Spinal cord (tissue), 10 donors: ENCODE data around the gene BLOC1S2. TPM values are rescaled to one million over a fixed set of nuclear protein-coding genes. Genes with fewer than 3 reads are reported as not detected.
"Not testable (repeated sequence)": the region's sequence is repeated elsewhere in the genome, so short reads cannot be mapped to it uniquely, and the experiment has no call there.

Source experiments
- DNase-seq, 6 donors: peaks; one replicate each; pipeline versions ENCODE4 v3.0.0 to v3.0.0-alpha.2; 2013 to 2015; ENCODE audit warnings: low spot score in 6 of 6, low read depth in 4 of 6
- H3K27ac ChIP-seq: one replicate; pipeline ENCODE4 v1.5.1; 2013; ENCODE audit warnings: low read depth, low read length, control low read depth
- H3K27me3 ChIP-seq: one replicate; pipeline ENCODE4 v1.6.1; 2013; ENCODE audit warnings: low read length; ENCODE audit not compliant: control insufficient read depth, insufficient read depth
- H3K36me3 ChIP-seq: one replicate; pipeline ENCODE4 v1.6.1; 2013; ENCODE audit warnings: low read length; ENCODE audit not compliant: control insufficient read depth, insufficient read depth
- H3K4me1 ChIP-seq: one replicate; pipeline ENCODE4 v1.6.1; 2013; ENCODE audit warnings: low read length; ENCODE audit not compliant: control insufficient read depth, insufficient read depth
- H3K4me3 ChIP-seq: one replicate; pipeline ENCODE4 v1.5.1; 2013; ENCODE audit warnings: low read depth, low read length, control low read depth
- H3K9me3 ChIP-seq: one replicate; pipeline ENCODE4 v1.6.1; 2013; ENCODE audit warnings: low read length; ENCODE audit not compliant: control insufficient read depth, insufficient read depth
- WGBS: methylation state at CpG from one replicate; pipeline ENCODE4 v1.1.5; 2013; ENCODE audit warnings: missing lambda C conversion rate; ENCODE audit not compliant: insufficient coverage; 5-methylcytosine and 5-hydroxymethylcytosine counted together
- polyA plus RNA-seq, 2 donors: library from polyadenylated mRNA; unstranded; fragments of 120-200 nt; gene quantifications; one replicate each; pipeline ENCODE4 v1.2.1, GENCODE V29; 2013; ENCODE audit not compliant: insufficient read length in 2 of 2
- total RNA-seq, 2 donors: library from RNA; depleted of rRNA in 1 of 2; stranded (reverse); fragments of 120-200 nt in 1 of 2; fragments of >200 nt in 1 of 2; gene quantifications; one replicate each; pipeline versions ENCODE4 v1.2.3 to v1.2.4, GENCODE V29; 2013 to 2014
- donor health status: healthy.

Gene BLOC1S2
- total and polyA plus RNA-seq, 4 donors: 46.8 to 96.2 (median 82.1) TPM

GRCh38 chr10:100297242-100297641 lies 10.8 kb upstream of the BLOC1S2 start:
- Histone ChIP-seq H3K4me1 (peaks cover 3% of the 10 kb centered on the region), H3K27ac (no peak overlapping the region), H3K36me3 (no peaks in the 10 kb centered on the region), H3K4me3 (no peak overlapping the region), H3K27me3 (peaks cover 14% of the 10 kb centered on the region), H3K9me3 (no peaks in the 10 kb centered on the region)
- 96% methylated on average over 7 of the region's 9 CpGs for WGBS
- DNase-seq: no peak

- H3K9me3 ChIP-seq: no peaks in the 10 kb centered on the region
- no peak overlapping the region for H3K27ac ChIP-seq
- H3K4me1 ChIP-seq: peaks cover 3% of the 10 kb centered on the region
- DNase-seq: no peak
- peaks cover 9% of the 10 kb centered on the region for H3K27me3 ChIP-seq
- H3K4me3 ChIP-seq: no peak overlapping the region
- no peaks in the 10 kb centered on the region for H3K36me3 ChIP-seq
Observed at GRCh38 chr10:100293066-100293465, 6.6 kb upstream of the BLOC1S2 start.

GRCh38 chr10:100292300-100292699 lies 5.8 kb upstream of the BLOC1S2 start:
- H3K27ac ChIP-seq, H3K9me3 ChIP-seq, DNase-seq, H3K36me3 ChIP-seq, H3K4me1 ChIP-seq, H3K4me3 ChIP-seq, H3K27me3 ChIP-seq: not testable (repeated sequence)
- WGBS: 69% methylated on average over 4 of the region's 4 CpGs

GRCh38 chr10:100291356-100291755 lies 4.9 kb upstream of the BLOC1S2 start:
- no CpG with 5 or more reads among the region's 3 CpGs for WGBS
- Histone ChIP-seq H3K27ac (no peak overlapping the region), H3K36me3 (no peaks in the 10 kb centered on the region), H3K4me1 (peaks cover 8% of the 10 kb centered on the region), H3K4me3 (no peak overlapping the region), H3K27me3 (no peaks in the 10 kb centered on the region), H3K9me3 (no peaks in the 10 kb centered on the region)
- no peak for DNase-seq

GRCh38 chr10:100289641-100290040 lies 3.2 kb upstream of the BLOC1S2 start:
- 100% methylated on average over 1 of the region's 2 CpGs for WGBS
- H3K27ac ChIP-seq: no peak overlapping the region
- peaks cover 19% of the 10 kb centered on the region for H3K4me1 ChIP-seq
- no peak overlapping the region for H3K4me3 ChIP-seq
- H3K27me3 ChIP-seq: no peaks in the 10 kb centered on the region
- no peaks in the 10 kb centered on the region for H3K36me3 ChIP-seq
- no peaks in the 10 kb centered on the region for H3K9me3 ChIP-seq
- DNase-seq: no peak

- Histone ChIP-seq H3K27me3 (no peaks in the 10 kb centered on the region), H3K36me3 (peaks cover 3% of the 10 kb centered on the region), H3K27ac (no peak overlapping the region), H3K4me3 (no peak overlapping the region), H3K9me3 (no peaks in the 10 kb centered on the region), H3K4me1 (peaks cover 22% of the 10 kb centered on the region)
- 79% methylated on average over 2 of the region's 5 CpGs for WGBS
- no peak for DNase-seq
Observed at GRCh38 chr10:100288196-100288595, 1.7 kb upstream of the BLOC1S2 start.

- Histone ChIP-seq H3K4me3 (no peak overlapping the region), H3K27me3 (no peaks in the 10 kb centered on the region), H3K9me3 (no peaks in the 10 kb centered on the region), H3K36me3 (peaks cover 4% of the 10 kb centered on the region), H3K27ac (no peak overlapping the region), H3K4me1 (peaks cover 21% of the 10 kb centered on the region)
- no peak for DNase-seq
- WGBS: 100% methylated on average over 4 of the region's 6 CpGs
Observed at GRCh38 chr10:100287756-100288155, 1.3 kb upstream of the BLOC1S2 start.

GRCh38 chr10:100285326-100285725 lies 1.2 kb downstream of the BLOC1S2 start:
- Histone ChIP-seq H3K4me3 (peak overlapping the region; percentile 96), H3K27ac (peak overlapping the region; percentile 93), H3K4me1 (peaks cover 21% of the 10 kb centered on the region)
- not testable (repeated sequence) for DNase-seq, H3K36me3 ChIP-seq, H3K9me3 ChIP-seq, H3K27me3 ChIP-seq
- 83% methylated on average over 8 of the region's 12 CpGs for WGBS

- Histone ChIP-seq H3K9me3 (no peaks in the 10 kb centered on the region), H3K27ac (no peak overlapping the region), H3K4me1 (peaks cover 21% of the 10 kb centered on the region), H3K4me3 (no peak overlapping the region), H3K36me3 (peaks cover 14% of the 10 kb centered on the region), H3K27me3 (no peaks in the 10 kb centered on the region)
- WGBS: 95% methylated on average over 3 of the region's 3 CpGs
- no peak for DNase-seq
Observed at GRCh38 chr10:100282907-100283306, 3.6 kb downstream of the BLOC1S2 start.

GRCh38 chr10:100276971-100277370 lies 9.5 kb downstream of the BLOC1S2 start:
- not testable (repeated sequence) for H3K27ac ChIP-seq, DNase-seq, H3K4me1 ChIP-seq, H3K9me3 ChIP-seq, H3K27me3 ChIP-seq, H3K4me3 ChIP-seq
- H3K36me3 ChIP-seq: peaks cover 20% of the 10 kb centered on the region
- WGBS: 97% methylated on average over 7 of the region's 31 CpGs
